GM19351 (cell line): ENCODE results near the gene WDR37.
"Not testable (repeated sequence)": the region's sequence is repeated elsewhere in the genome, so short reads cannot be mapped to it uniquely, and the experiment has no call there.

Experiments used
- ATAC-seq: cut with Tn5 transposase; IDR thresholded peaks from one replicate; pipeline ENCODE4 v1.9.1; 2021; ENCODE audit warnings: mild to moderate bottlenecking, moderate library complexity; ENCODE audit not compliant: unreplicated experiment

WDR37 gene

GRCh38 chr10:1040133-1040532 is 16.1 kb upstream of the WDR37 start:
- no peak for ATAC-seq

GRCh38 chr10:1041514-1041913 is 14.7 kb upstream of the WDR37 start:
- no peak for ATAC-seq

- peak; percentile 64 for ATAC-seq
These were observed 12.6 kb upstream of the WDR37 start for GRCh38 chr10:1043532-1043995.

DNA sequence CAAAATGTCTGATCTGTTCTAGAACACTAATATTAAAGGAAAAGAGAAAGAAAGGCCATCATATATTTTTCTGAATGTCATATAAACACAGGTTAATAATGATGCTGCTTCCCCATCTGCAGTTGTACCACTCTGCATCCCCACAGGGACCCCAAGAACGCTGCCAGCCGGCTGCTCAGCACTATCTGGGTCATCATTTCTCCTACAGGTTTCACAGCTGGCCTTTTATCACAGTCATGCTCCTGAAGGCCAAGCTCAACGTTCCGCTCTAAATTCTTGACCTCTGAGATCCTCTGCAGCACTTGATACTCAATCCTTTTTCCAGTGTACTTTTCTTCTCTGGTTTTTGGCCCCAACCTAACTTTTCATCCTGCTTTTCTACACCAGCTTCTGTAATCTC is 12.0 kb upstream of the WDR37 start:
- no peak for ATAC-seq

GRCh38 chr10:1044964-1045363 is 11.2 kb upstream of the WDR37 start:
- ATAC-seq = no peak

DNA sequence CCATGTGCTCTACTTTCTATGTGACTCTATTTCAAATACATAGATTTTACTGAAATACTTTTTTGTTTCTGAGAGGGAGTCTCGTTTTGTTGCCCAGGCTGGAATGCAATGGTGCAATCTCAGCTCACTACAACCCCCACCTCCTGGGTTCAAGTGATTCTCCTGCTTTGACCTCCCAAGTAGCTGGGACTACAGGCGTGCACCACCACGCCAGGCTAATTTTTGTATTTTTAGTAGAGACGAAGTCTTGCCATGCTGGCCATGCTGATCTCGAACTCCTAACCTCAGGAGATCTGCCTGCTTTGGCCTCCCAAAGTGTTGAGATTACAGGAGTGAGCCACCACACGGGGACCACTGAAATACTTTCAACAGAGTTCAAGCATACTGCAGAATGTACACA is 10.8 kb upstream of the WDR37 start:
- no peak for ATAC-seq

GRCh38 chr10:1047937-1048336 is 8.2 kb upstream of the WDR37 start:
- no peak for ATAC-seq

GRCh38 chr10:1048349-1048731 is 7.8 kb upstream of the WDR37 start:
- no peak for ATAC-seq

GRCh38 chr10:1048732-1049424 is 7.3 kb upstream of the WDR37 start, which contains the start of gene IDI1:
Gene IDI1 (minus strand): TSS chr10:1049119. CDS start chr10:1049003, 116 bp downstream.
- peak; percentile 70 for ATAC-seq

GRCh38 chr10:1049425-1049958 is 6.7 kb upstream of the WDR37 start:
- ATAC-seq = no peak

- no peak for ATAC-seq
These were observed 6.0 kb upstream of the WDR37 start for GRCh38 chr10:1050145-1050544.

- ATAC-seq = peak; percentile 14
These were observed 5.6 kb upstream of the WDR37 start for GRCh38 chr10:1050554-1050953.

GRCh38 chr10:1054684-1055083 is 1.5 kb upstream of the WDR37 start:
- ATAC-seq = no peak

DNA sequence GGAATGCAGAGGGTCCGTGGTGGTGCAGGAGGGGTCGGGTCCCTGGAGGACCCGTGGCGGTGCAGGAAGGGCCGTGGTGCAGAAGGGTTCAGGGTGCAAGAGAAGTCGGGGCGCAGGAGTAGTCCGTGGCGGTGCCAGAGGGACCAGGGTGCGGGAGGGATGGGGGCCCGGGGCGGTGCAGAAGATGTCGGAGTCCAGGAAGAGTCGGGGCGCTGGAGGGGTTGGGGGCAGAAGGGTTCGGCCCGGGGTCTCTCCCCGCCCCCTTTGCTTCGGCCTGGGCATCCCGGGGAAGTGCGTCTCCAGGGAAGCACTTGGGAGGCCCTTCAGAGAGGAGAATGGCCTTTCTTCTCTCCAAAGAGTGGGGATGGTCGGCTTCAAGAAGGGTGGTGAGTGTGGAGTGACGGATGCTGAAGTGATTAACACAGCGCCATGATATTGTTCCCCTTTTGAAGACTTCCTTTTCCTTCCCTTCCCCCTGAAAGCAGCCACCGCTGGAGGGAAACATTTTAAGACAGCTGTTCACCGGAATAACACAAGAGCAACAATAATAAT is 997 bp downstream of the WDR37 start:
- ATAC-seq = peak; percentile 25

DNA sequence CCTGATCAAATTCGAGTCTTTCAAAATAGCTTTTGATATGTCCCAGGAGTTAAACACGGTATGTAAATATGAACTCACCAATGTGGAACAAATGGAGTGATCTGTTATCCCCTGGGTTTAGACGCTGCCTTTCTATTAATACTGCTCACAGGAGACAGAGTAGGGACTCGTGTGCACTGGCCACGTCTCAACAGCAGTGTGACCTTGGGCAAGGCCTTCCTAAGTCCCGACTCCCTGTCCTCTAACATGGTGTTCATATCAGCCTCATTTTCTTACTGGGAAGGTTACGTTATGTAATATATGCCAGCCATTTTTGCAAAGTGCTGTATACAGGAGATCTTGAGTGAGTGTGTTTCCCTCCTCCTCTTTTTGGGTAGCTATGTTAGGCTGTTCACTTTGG is 1.8 kb downstream of the WDR37 start:
- no peak for ATAC-seq

- ATAC-seq = no peak
These were observed 3.7 kb downstream of the WDR37 start for GRCh38 chr10:1059902-1060301.

GRCh38 chr10:1061930-1062774 is 6.0 kb downstream of the WDR37 start:
- no peak for ATAC-seq

DNA sequence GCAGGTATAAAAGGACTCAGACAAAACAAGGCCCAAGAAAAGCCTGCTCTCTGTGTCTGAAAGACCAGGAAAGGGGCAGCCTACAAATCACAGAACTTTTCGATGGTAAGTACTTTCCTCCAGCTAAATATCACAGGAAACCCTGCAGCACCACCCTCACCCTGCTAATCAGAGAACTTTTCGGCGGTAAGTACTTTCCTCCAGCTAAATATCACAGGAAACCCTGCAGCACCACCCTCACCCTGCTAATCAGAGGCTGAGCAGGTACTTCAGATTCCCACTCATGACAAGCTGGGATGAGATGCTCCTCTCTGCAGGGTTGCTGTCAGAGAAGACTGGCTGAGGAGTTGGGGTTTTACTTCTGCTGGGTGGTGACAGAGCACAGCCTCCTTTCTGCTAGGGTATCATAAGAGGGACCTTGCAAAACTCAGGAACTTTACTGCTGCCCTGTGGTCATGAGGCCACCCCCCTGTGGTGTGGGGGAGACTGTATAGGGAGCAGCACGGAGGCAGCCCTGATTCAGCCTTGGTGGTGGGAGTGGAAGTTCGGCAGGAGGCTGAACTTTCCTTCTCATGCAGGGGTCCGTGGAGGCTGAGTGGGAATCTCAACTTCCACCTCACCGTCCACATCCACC is 7.2 kb downstream of the WDR37 start:
- no peak for ATAC-seq

DNA sequence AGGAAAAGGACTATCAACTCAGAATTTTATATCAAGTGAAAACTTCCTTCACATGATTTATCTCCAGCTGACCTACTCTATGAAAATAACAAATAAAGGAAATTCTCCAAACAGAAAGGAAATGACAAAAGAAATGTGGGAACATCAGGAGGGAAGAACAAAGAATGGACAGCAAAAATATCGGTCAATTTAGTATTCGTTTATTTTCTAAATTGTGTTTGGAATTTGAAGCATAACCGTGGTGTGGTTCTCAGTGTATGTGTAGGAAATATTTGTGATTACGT is 8.7 kb downstream of the WDR37 start:
- no peak for ATAC-seq

DNA sequence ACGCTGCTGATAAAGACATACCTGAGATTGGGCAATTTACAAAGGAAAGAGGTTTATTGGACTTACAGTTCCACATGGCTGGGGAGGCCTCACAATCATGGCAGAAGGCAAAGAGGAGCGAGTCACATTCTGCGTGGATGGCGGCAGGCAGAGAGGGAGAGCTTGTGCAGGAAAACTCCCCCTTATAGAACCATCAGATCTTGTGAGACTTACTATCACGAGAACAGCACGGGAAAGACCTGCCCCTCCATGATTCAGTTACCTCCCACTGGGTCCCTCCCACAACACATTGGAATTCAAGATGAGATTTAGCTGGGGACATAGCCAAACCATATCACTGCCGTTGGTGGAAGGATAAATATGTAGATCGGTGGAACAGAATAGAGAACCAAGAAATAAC is 10.5 kb downstream of the WDR37 start:
- not testable (repeated sequence) for ATAC-seq
